NCI-H510A treated with DMSO at 0.1 percent for 48 hours (cell line): ENCODE results near the gene ZSWIM4.
"Not testable (repeated sequence)": the region's sequence is repeated elsewhere in the genome, so short reads cannot be mapped to it uniquely, and the experiment has no call there.

Experiments
- DNase-seq: peaks from one replicate; lab custom pipeline; 2025; lab: John Stamatoyannopoulos, UW

Gene ZSWIM4

DNA sequence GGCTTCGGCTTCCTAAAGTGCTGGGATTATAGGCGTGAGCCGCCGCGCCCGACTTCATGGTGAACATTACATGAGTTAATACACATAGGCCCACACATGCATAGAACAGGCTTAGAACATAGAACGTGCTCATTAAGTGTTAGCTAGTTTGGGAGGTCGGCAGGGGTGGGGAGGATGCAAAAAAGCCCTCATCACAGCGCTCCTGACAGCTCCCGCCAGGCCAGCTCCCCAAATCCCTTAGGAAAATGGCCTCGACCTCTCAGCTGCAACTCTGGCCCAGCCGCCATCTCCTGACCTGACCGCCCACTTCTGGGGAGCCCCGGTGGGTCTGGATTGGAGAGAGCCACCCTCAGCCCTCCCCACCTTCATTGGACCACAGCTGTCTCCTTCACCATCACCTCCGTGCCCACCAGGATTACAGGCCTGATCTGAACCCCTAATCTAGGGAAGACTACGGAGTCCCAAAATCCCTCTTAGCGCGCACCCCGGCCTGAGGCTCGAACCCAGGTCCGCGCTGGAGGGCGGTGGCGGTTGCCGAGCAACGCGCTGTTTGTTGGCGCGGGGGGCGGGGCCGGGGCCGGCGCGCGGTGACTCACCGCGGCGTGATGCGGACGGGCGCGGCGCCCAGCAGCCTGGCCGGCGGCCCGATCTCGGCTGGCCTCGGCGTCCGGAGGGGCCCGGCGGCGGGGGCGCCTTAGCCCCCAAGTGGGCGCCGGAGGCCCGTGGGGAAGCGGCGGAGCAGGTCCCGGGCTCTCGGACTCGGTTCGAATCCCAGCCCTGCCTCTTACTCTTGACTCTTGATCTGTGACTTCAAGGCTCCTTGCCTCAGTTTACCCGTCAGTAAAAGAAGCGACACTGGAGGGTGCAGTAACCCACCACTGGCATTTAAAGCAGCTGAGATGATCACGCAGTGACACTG lies 55.0 kb downstream of the ZSWIM4 start:
- DNase-seq: peak; percentile 43

DNA sequence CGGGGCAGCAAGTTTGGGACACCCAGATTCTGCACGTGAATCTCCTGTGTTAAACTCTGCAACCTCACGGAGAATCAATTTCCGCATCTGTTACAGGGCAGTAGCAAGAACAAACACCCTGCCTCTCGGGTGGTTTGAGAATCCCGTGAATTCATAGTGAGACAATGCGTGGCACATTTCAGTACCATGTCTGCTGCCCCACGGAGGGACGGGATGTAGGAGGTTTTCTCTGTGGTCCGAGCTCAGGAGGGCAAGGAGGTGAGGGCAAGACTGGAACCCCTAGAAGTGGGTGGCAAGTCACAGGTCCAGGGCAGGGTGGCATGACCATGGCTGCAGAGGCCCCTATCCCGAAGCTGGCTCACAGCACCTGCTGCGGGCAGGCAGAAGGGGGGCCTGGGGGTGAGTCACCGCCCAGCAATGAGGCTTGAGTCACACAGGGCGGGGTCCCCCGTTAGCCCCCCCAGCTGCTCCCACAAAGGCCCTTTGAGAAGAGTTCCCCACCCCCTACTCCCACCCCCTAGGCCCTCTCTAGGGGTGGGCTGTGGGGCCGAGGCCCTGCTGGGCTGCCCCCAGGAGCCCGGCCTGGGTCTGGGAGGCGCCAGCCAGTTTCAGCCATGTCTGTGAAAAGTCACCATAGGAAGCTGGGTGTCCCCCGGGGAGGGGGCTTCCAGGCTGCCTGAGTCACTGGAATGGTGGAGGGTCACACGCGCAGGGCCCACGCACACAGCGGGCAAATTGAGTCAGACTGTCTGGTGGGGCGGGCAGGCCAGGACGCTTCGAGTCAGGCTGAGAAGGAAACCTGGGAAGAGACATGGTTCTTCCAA lies 55.9 kb downstream of the ZSWIM4 start:
- no peak for DNase-seq

DNA sequence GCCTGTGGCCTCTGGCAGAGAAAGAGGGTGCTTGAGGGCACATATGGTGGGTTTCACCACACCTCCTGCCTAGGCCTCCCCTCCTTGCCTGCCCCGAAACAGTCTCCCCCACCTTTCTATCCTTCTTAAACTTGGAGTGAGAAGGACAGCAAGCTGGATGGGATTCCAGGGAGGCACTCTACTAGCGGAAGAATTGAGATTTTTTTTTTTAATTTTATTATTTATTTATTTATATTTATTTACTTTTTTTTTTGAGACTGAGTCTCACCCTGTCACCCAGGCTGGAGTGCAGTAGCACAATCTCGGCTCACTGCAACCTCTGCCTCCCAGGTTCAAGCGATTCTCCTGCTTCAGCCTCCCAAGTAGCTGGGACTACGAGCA lies 56.5 kb downstream of the ZSWIM4 start:
- not testable (repeated sequence) for DNase-seq

DNA sequence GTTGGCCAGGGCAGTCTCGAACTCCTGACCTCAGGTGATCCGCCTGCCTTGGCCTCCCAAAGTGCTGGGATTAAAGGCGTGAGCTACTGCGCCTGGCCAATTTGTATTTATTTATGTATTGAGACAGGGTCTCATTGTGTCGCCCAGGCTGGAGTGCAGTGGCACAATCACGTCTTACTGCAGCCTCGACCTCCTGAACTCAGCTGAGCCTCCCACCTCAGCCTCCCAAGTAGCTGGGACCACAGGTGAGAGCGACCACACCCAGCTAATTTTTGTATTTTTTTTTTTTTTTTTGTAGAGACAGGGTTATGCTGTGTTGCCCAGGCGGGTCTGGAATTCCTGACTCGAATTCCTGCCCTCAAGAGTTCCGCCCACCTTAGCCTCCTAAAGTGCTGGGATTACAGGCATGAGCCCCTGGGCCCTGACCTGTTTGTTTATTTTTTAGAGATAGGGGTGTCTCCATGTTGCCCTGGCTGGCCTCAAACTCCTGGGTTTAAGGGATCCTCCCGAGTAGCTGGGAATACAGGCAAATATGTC lies 57.0 kb downstream of the ZSWIM4 start:
- DNase-seq: not testable (repeated sequence)

DNA sequence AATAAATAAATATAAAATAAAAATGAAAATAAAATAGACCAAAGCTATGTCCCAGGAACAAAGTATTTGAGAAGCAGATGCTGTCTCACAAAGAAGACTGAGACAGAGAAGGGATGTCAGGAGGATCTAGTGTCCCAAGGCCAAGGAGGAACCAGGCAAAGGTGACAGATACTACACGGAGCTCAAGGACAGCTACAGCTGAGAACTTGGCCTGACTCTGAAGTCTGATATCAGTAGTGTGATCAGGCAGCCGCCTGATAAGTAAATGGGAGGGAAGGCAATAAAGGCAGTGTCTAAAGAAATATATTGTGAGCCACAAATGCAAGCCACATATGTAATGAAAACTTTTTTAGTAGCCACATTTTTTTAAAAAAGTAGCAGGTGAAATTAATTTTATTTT lies 61.3 kb downstream of the ZSWIM4 start:
- no peak for DNase-seq

DNA sequence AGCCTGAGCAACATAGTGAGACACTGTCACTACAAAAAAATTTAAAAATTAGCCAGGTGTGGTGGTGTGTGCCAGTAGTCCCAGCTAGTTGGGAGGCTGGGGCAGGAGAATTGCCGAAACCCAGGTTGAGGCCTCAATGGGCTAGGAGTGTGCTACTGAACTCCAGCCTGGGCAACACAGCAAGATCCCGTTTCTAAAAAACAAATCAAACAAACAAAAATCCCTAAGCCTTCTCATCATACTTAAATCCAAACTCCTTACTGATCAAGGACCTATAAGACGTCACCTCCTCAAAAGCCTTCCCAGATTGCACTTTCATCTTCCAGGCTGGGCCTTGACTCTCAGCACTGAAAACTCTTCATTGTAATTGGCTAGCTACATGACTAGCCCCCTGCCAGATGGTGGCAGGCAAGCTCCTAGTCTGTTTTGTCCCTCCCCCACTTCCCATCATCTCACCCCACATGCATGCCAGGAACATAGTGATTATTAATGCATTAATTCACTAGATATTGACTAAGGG lies 64.2 kb downstream of the ZSWIM4 start:
- no peak for DNase-seq

DNA sequence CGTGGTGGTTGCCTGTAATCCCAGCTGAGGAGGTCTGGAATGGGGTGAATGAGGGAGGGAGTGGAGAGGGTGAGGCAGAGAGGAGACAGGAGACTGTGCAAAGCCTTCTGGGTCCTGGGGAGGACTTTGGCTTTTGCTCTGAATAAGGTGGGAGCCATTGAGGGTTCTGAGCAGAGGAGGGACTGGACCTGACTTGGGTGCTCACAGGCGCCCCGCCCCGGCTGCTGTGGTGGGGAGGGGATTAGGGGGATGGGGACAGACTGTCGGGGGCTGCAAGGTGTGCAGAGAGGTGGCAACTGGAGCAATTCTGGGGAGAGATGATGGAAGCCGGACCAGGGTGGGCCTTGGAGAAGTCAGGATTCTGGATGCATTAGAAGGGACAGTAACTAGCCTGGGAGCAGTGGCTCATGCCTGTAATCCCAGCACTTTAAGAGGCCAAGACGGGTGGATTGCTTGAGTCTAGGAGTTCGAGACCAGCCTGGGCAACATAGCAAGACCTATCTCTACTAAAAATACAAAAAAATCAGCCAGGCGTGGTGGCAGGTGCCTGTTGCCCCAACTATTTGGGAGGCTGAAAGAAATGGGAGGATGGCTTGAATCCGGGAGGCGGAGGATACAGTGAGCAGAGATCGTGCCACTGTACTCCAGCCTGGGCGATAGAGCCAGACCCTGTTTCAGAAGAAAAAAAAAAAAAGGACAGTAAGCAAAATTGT lies 65.6 kb downstream of the ZSWIM4 start:
- DNase-seq: no peak

DNA sequence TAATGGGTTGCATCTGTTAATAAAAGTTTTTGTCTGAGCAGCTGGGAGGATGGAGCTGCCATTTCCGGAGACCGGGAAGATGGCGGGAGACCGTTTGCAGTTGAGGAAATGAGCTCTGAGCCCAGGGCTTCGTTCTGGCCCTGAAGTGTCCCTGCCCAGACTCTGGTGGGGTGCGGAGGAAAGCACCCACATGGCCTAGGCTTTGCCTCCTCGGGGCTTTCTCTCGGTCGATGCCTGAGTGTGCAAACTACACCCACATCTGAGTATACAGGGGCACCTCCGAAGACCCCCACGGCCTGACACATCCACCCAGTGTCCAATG lies 66.1 kb downstream of the ZSWIM4 start:
- no peak for DNase-seq

DNA sequence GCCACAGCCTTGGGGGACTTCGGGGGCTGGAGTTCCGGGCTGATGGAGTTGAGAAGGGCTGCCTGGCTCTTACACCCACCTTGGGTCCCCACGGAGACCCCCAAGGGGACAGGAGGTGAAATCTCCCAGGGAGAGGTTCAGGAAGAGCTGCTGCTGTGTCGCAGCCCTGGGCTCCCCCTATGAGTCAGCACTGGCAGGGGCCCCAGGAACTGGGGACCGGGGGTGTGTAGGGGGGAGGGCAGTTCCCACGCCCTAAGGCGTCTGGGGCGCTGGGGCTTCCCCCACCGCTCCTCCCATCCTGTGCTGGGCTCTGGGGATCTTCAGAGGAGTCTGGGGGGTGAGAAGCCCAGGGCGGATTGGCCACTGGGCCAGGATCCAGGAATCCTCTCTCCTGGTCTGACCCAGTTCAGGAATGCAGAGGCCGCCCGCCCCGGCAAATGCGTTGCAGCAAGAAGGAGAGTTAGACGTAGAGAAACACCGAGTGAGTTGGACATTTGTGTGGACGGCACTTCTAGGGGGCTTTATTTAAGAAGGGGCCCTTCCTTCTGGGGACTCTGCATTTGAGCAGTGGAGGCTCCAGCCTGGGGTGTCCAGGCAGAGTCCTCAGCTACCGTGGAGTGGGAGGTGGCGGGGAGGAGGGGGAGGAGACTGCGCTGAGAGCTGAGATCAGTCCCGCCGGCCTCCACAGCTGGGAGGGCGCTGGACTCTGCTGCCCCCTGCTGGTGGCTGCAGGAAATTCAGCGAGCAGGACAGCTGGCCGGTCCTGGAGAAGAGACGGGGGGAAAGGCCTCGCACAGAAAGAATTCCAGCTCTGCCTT lies 66.7 kb downstream of the ZSWIM4 start:
- peak; percentile 88 for DNase-seq

DNA sequence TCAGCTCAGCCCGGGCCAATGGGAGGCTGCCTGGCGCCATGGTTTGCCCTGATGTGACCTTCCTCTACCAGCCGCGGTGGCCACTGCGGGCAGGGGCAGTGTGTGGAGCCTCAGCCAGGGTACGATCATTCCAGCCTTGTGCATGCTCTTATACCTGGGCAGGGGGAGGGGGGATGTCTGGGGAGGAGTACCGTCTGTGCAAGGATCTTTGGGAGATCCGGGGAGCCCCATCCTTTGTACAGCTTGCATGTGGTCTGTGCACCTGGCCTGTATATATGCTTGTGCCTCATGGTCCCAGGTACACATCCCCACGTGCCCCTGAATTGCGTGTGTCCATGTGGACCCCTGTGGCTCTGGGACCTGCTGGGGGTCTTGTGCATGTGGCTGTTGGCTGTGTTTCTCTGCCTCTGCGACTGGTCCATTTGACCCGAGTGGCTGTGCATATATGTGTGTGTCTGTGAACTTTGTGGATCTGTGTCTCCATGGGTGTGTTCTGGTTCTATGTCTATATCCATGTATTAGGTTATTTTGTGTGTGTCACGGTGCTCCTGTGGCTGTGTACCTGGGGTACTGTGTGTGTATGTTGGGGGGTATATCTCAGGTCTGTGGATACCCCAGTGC lies 68.9 kb downstream of the ZSWIM4 start:
- no peak for DNase-seq

DNA sequence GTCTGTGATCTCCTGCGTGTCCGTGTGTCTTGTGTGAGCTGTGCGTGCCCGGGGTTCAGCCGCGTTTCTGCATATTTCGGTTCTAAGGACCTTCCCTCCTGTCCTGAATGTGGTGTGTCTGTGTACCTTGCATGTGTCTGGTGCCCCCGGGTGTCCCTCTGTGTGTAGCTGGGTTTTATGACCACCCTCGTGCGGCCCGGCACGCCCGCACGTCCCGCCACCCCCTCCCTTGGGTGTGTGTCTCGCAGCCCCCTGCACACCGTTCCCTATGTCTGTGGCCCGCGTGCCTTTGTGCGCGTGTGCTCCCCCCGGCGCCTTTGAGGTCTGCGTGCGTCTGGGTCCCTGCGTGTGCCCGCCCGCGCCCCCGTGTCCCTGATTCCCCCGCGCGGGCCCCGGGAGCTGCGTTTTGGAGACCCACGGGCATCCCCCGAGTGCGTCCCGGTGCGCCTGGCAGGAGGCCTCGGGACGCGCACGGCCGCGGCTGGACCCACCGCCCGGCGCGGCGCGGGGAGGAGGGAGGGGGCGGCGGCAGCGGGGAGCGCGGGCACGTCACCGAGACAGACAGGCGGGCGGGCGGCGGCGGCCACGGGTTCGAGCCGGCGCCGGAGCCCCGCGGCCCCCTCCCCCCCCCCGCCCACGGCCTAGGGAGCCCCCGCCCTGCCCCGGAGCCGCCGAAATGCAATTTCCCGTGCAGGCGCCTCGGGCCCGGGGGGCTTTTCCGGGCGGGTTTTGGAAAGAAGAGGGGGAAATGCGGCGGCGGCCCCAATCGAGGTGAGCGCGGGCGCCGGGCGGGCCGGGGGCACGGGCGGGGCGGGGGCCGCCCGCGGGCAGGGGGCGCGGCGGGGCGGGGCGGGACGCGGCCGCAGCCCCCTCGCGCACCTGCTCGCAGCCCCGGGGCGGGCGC lies 69.7 kb downstream of the ZSWIM4 start:
- no peak for DNase-seq

DNA sequence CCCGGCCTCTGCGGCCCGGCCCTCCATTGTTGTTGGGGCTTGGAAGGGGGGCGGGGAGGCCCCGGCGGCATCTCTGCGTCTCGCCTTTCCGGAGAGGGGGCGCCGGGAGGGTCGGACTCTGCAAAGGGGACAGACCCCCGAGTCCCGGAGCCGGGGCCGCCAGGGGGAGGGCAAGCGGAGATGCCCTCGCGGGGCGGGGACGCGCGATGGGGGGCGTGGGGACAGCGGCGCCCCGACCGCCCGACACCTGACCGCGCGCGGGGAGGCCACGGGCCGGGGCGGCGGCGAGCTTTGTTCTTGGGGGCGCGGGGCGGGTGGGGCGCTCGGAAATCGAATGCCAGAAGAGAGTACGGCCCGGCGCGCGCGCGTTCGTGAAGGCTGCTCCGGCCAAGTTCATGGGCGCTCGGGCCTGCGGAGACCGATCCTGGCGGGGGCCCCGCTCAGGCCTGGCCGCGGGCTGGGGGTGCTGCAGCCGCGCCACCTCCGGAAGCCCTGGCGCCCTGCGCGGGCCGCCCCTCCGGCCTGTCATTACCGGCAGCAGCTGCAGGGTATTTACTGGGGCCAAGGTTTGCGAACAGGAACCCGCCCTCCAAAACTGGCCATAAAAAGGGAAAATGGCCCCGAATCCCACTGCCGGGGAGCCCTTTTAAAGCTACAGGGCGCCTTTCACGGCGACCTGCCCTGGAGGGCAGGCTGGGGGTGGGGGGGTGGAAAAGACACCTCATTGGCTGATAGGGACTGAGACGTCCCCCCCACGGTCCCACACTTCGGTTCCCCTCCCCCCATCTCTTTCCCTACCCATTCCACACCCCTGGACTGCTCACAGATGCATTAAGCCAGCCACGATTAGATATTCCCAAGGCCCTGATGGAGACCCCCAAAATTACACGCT lies 70.6 kb downstream of the ZSWIM4 start:
- no peak for DNase-seq

DNA sequence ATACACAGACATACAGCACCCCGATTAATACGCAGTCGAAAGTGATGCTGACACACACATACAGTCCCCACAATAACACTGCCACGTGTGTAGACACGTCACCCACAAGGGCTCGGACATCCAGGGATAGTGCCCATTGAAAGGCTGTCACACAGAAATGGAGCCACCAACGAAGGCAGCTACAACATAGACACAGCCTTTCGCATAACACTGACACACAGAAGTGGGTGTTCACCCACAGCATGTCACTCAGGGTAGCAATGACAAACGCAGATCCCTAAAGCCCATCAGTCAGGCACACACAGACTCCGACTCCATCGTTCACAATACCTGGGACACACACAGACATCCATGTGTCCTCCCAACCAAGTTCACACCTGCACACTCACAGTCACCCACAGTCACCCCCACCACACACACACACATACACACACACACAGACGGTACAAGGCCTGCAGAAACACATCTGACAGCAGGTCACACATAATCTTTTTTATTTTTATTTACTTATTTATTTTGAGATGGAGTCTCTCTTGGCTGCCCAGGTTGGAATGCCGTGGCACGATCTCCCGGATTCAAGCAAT lies 71.3 kb downstream of the ZSWIM4 start:
- no peak for DNase-seq

DNA sequence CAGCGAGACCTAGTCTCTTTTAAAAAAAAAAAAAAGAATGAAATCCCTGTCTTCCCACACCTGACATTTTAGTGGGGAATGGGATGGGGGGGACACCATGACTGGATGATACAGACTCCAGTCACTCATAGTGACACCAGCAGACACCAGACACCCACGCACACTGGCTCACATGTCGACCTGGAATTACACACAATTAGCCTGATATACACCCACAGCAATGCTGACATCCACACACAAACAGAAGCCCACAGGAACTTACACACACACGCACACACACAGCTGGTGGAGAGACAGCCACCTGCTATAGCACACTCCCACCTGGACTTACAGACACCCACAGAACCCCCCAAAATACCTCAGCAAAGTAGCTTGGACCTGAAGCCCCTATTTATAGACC lies 73.4 kb downstream of the ZSWIM4 start:
- no peak for DNase-seq

DNA sequence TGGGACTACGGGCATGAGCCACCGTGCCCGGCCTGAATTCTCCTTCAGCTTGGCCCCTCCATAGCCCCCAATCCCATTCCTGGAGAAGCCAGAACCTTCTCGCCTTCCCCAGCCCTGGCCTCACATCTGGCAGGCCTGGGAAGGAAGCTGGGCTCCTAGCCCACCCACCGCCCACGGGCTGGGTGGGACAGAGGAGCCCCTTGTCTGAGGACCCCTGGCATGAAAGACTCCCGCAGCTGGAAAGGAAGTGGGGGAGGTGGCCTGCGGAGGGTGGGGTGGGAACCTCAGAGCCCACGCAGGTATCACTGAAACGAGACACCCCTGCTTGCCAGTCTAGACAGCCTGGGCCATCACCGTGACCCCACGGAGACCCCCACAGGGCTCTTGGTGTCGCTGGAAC lies 74.0 kb downstream of the ZSWIM4 start:
- no peak for DNase-seq

DNA sequence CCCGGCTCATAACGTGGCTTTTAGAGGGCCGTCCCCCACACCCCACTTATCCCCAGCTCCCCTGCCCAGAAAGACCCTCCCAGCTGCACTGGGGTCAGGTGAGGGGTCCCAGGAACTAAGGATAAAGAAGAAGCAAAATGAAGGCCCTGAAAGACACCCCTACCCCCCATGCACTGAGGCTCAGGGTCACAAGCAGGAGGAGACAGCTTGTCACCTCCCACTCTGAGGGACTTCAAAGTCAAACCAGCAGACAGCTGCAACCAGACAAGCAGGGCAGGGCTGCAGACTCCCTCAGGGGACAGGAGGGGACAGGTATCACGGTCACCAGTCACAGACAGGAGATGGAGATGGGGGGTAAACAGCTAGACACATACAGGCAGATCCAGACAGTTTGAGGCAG lies 75.6 kb downstream of the ZSWIM4 start:
- no peak for DNase-seq

DNA sequence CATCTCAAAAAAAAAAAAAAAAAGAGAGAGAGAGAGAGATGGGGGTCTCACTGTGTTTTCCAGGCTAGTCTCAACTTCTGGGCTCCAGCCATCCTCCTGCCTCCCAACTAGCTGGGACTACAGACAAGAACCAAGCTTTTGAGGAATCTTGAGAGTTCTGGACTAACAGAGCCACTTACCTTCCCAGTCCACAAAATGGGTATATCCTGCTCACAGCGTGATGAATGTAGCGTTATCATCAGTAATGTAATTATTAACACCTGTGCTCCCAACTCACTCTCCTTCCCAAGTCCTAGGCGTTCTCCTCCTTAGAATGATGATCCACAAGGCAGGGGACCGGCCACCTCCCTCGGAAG lies 77.1 kb downstream of the ZSWIM4 start:
- no peak for DNase-seq

DNA sequence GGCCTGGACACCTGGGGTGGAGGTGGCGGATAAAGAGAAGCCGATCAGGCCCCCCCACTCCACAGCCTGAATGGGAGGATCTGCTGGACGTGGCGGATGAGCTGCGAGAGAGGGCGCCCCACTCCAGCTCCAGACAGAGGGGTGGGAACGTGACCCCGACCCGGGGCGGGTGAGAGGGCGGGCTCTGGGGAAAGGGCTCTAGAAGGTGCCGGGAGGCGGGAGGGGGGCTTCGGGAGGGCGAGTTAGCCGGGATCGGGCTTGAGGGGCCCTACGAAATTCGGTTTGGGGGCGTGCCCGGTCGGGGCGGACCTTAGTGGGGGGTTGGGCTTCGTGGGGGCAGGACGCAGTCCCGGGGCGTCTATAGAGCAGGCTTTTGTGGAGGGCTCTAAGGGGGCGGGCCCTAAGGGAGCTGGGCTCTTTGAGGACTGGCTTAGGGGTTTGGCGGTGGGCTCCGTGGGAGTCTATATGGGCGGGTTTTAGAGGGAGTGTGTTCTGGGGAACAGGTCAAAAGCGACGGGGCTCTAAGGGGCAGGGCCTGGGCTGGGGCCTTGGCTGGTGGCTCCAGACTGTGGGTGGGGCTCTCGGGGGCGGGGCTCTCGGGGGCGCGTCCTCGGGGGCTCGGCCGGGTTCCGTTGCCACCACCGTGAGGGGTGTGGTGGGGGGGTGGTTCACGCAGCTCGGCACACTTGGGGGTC lies 77.6 kb downstream of the ZSWIM4 start:
- DNase-seq: no peak
